ENCODE data around the gene NCMAP.
"Not testable (repeated sequence)": the region's sequence is repeated elsewhere in the genome, so short reads cannot be mapped to it uniquely, and the experiment has no call there.

NCMAP gene, protein sequence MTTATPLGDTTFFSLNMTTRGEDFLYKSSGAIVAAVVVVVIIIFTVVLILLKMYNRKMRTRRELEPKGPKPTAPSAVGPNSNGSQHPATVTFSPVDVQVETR

DNA sequence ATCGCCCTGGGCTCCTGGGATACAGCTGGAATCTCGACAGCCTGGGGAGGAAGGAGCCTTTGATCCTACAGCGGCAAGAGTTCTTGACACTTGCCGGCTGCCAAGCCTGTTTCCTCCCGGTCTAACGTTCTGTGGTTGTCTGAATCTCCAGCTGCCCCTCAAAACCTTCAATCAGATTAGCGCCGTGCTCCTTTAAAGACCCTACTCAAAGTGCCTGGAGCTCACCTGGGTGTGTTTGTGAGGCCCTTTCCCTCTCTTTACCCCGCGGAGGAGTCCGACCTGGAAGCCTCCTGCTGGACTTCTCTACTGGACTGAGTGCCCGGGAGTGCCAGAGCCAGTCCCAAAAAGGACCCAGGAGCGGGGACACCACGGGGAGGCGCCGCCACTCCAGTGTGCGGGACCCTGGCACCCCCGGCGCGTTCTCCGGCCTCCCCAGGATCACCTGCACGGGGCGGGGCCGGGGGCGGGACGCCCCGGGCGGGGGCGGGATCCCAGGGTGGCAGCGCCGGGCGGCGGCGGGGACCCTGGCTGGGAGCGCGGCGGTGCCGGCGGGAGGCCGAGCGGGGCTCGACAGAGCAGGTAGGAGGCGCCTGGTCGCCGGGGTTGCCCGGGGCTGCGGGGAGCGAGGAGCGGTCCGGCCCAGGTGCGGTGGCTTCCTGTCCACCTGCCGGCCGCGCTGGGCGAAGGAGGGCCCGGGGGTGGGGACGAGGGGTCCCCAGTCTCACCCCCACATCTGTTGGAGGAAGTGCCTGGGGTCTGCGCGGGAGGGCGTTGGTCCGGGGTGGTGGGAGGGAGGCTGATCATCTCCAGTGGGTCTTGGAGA is at the start of gene NCMAP:
Gene NCMAP (plus strand): TSS at position 497 of the 823 bp plus-strand sequence. CDS start 39,344 bp downstream, outside the sequence.
- TF ChIP-seq POLR2A (IDR thresholded peaks at IDR 0.05; ENCODE audit: low read length) (no peak), GATA1 (IDR thresholded peaks at IDR 0.05; ENCODE audit: low read depth, low read length) (no peak)
- DNase-seq = no peak

DNA sequence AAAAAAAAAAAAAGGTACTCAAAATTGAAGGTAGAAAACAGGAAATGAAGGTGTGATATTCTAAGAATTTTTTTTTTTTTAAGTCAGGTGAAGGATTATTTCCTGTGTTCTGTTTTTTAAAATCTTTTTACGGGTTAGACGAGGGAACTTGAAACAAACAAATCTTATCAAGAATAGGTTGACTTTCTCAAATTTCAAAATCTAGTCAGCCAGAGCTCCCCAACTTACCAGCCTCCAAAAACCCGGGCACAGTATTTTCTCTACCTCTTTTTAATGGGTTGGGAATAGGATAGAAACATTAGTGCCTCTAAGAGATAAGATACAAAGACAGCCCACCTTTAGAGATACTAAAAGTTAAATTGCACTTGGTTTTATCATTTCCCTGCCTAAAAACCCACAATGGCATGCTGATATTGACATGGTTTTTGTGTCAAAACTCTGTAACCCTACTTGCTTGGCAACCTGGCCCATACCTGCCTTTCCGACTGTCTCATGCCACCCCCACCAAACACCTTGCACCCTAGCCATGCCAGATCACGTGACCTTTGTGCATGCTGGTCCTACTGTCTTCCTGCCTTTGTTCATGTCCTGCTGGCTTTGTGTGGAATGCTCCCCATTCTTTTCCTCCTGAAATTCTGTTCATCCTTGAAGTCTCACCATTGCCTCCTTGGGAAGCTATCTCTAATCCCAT is 49.1 kb upstream of the NCMAP start:
- no peak for TF ChIP-seq GATA1 (IDR thresholded peaks at IDR 0.05; ENCODE audit: low read depth, low read length)
- TF ChIP-seq POLR2A (IDR thresholded peaks at IDR 0.05; ENCODE audit: low read length) = no peak
- no peak for DNase-seq

DNA sequence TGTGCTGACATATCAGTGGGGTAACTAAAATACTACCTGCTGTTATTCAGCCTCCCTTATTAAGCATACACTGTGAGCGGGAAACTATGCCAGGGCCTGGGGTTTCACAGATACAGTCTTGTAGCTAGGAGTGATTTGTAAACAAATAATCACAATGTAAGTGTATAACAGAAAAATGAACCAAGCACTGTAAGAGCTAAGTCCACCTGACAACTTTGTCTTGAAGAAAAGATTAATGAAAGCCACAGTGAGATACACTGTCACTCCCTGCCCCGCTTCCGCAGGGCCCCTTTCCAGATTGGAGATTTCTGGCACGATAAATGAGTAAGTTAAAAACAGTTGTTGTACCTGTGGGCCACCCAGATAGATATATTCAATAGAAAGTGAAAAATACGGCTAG is 48.5 kb upstream of the NCMAP start:
- TF ChIP-seq GATA1 (IDR thresholded peaks at IDR 0.05; ENCODE audit: low read depth, low read length) (no peak), POLR2A (IDR thresholded peaks at IDR 0.05; ENCODE audit: low read length) (no peak)
- no peak for DNase-seq

DNA sequence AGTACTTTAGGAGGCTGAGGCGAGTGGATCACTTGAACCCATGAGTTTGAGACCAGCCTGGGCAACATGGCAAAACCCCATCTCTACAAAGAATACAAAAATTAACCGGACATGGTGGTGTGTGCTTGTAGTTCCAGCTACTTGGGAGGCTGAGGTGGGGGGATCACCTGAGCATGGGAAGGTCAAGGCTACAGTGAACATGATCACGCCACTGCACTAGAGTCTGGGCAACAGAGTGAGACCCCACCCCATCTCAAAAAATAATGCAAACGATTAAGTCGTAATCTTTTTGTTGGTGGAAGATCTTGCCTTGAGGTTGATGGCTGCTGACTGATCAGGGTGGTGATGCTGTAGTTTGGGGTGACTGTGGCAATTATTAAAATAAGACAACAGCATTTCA is 47.0 kb upstream of the NCMAP start:
- TF ChIP-seq POLR2A (IDR thresholded peaks at IDR 0.05; ENCODE audit: low read length) = no peak
- no peak for TF ChIP-seq GATA1 (IDR thresholded peaks at IDR 0.05; ENCODE audit: low read depth, low read length)
- no peak for DNase-seq

DNA sequence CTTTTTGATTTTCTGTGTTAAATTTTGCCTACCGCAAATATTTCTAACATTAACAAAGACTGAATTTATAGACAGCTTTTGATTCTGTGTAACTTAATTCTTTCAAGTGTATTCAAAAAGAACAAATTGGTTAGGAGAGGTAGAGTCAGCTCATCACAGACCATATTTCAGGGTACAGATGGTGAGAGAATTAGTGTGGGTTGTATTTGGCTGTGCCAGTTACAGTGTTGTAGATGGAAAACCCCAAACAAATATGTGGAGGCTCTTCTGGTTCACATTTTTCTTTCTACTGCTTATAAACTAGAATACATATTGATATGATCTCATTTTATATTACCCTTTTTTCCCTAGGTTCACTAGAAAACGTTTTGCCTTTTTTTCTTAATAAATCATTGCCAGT is 42.2 kb upstream of the NCMAP start:
- TF ChIP-seq GATA1 (IDR thresholded peaks at IDR 0.05; ENCODE audit: low read depth, low read length) (no peak), POLR2A (IDR thresholded peaks at IDR 0.05; ENCODE audit: low read length) (no peak)
- DNase-seq = no peak

DNA sequence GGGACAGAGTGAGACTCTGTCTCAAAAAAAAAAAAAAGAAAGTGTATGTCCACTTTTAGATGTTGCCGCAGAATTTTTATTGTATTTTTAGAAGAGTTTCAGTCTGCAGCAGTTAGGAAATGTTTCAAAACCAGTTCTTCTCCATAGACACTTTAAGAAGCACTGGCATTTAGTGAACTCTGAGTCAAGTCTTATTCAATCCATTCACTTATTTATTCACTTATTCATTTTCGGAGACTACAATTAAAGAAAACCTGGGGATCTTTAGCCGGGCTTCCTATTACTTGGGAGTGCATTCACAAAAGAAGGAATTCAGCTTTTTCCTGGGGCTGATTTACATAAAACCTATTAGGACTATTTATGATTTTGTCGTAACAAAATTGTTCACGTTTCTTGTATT is 40.9 kb upstream of the NCMAP start:
- no peak for TF ChIP-seq GATA1 (IDR thresholded peaks at IDR 0.05; ENCODE audit: low read depth, low read length)
- TF ChIP-seq POLR2A (IDR thresholded peaks at IDR 0.05; ENCODE audit: low read length) = no peak
- no peak for DNase-seq

DNA sequence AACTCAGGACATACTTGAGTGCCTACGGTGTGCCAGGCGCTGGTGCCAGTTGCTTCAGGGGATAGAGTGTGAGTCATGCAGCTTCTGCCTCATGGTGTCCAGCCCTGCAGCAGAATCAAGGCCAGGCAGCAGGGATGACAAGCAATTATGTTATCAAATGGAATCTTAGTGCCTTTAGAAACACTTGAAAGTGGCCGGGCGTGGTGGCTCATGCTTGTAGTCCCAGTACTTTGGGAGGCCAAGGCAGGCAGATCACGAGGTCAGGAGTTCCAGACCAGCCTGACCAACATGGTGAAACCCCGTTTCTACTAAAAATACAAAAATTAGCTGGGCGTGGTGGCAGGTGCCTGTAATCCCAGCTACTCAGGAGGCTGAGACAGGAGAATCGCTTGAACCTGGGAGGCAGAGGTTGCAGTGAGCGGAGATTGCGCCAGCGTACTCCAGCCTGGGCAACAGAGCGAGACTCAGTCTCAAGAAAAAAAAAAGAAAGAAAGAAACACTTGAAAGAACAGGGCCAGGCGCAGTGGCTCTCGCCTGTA is 40.1 kb upstream of the NCMAP start:
- DNase-seq = peak in 1 of 2 experiments; percentile 12

DNA sequence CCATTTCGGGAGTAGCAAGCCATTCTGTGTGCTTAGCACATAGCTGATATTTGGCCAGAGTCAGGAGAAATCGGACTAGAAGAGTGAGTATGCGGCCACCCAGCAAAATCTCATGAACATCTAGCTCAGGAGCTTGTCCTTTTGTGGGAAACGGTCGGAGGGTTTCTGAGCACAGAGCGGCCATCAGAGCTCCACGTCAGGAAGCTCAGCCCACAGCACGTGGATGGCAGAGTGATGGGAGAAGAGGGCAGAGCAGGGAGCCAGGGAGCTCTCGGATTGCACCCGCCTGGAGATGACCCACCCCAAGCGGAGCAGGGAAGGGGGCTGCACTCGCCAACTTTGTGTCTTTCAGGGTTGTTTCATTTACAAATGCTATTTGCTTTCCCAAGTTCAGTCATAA is 39.4 kb upstream of the NCMAP start:
- DNase-seq = no peak

DNA sequence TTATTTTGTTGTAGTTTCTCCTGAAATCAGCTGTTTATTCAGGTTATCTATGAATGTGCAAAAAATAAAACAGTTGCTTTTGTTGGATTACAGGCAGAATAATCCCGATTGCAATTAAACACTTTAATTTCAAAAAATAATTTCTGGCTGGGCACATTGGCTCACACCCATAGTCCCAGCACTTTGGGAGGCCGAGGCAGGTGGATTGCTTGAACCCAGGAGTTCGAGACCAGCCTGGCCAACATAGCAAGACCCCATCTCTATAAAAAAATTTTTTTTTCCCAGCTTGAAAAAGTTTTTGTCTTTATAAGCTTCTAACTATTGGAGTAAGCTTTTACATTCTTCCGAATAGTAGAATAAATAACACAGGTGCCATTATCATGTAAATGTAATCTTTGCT is 38.0 kb upstream of the NCMAP start:
- TF ChIP-seq GATA1 (IDR thresholded peaks at IDR 0.05; ENCODE audit: low read depth, low read length) (no peak), POLR2A (IDR thresholded peaks at IDR 0.05; ENCODE audit: low read length) (no peak)
- DNase-seq = no peak

More for the DNA sequence above, 39.4 kb upstream of the NCMAP start:
- no peak for TF ChIP-seq GATA1 (IDR thresholded peaks at IDR 0.05; ENCODE audit: low read depth, low read length)

DNA sequence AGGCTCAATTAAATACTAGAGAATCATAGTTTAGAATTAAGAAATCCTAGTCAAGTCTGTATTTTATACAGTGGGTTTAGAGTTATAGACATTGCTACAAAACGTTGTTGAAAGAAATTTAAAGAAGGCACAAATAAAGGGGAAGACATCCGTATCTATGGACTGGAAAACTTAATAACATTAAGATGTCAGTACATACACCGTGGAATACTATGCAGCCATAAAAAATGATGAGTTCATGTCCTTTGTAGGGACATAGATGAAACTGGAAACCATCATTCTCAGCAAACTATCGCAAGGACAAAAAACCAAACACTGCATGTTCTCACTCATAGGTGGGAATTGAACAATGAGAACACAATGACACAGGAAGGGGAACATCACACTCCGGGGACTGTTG is 35.6 kb upstream of the NCMAP start:
- not testable (repeated sequence) for DNase-seq

DNA sequence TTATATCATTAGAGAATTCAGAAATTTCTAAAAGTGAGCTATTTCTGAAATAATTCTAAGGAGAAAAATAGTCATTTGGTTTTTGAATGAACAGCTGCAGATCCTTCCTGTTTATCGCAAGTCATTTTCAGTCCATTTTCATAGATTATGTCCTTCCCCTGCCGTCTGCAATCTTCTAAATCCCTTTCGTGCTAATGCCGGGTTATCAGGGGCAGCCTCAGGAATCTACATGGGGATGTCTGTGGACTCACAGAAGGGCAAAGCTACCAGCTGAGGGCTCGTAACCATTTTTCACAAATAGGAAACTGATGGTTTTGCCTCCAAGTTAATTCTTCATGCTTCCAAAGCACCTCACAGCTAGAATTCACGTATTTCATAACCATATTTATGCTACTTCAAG is 30.3 kb upstream of the NCMAP start:
- DNase-seq = no peak

DNA sequence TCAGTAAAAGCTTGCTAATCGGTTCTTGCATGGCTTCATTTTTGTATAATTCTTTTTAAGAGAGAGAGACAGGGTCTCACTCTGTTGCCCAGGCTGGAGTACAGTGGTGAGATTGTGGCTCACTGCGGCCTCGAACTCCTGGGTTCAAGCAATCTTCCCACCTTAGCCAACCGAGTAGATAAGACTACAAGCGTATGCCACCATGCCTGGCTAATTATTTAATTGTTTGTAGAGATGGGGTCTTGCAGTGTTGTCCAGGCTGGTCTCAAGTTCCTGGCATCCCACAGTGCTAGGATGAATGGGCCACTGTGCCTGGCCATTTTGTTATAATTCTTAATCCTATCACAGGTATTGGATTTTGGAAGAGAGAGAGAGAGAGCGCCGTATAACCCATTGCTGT is 29.8 kb upstream of the NCMAP start:
- TF ChIP-seq POLR2A (IDR thresholded peaks at IDR 0.05; ENCODE audit: low read length) = no peak
- no peak for TF ChIP-seq GATA1 (IDR thresholded peaks at IDR 0.05; ENCODE audit: low read depth, low read length)
- DNase-seq = no peak

More for the DNA sequence above, 30.3 kb upstream of the NCMAP start:
- TF ChIP-seq POLR2A (IDR thresholded peaks at IDR 0.05; ENCODE audit: low read length) = no peak
- no peak for TF ChIP-seq GATA1 (IDR thresholded peaks at IDR 0.05; ENCODE audit: low read depth, low read length)

DNA sequence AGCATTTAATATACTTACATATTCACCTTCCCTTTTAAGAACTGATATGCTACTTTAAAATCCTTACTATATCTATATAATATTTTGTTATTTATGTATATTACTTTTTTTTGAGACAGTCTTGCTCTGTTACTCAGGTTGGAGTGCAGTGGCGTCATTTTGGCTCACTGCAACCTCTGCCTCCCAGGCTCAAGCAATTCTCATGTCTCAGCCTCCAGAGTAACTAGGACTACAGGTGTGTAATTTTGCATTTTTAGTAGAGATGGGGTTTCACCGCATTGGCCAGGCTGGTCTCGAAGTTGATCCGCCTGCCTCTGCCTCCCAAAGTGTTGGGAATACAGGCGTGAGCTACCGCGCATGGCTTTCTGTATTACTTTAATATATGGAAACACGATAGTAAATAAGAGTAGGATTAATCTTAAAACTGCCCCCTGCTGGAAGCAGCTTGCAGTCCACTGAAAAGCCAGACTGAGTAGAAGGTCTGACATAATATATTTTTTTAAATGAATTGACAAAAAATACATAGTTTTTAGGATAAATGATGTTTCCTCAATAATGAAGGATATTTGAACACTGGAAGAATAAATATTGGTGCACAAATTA is 28.8 kb upstream of the NCMAP start:
- peak in 1 of 2 experiments; percentile 42 for DNase-seq
- no peak for TF ChIP-seq POLR2A (IDR thresholded peaks at IDR 0.05; ENCODE audit: low read length)
- TF ChIP-seq GATA1 (IDR thresholded peaks at IDR 0.05; ENCODE audit: low read depth, low read length) = no peak

DNA sequence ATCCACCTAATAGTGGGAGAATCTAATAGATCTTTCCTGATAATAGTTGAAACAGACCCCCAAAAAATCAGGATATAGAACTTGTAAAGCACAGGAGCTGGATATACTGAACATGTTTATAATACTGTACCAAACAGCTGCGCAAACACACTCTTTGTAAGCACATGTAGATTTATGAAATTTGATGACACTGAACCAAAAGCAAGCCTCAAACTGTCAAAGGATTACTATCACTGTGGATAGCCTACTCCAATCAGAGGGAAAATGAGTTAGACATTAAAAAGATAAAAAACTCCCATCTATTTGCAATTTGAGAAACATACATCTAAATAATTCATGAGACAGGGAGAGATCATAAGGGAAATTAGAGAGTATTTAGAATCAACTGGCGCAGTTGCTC is 27.1 kb upstream of the NCMAP start:
- no peak for DNase-seq
- no peak for TF ChIP-seq GATA1 (IDR thresholded peaks at IDR 0.05; ENCODE audit: low read depth, low read length)
- no peak for TF ChIP-seq POLR2A (IDR thresholded peaks at IDR 0.05; ENCODE audit: low read length)

DNA sequence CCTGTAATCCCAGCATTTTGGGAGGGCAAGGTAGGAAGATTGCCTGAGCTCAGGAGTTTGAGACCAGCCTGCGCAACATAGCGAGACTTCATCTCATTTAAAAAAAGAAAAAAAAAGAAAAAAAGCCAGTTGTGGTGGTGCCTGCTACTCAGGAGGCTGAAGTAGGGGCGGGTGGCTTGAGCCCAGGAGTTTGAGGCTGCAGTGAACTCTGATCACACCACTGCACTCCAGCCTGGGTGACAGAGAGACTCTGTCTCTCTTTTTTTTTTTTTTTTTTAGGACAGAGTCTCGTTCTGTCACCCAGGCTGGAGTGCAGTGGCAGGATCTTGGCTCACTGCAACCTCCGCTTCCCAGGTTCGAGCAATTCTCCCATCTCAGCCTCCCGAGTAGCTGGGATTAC is 26.6 kb upstream of the NCMAP start:
- DNase-seq = not testable (repeated sequence)

All from erythroblast (primary cell).